HEK293 (cell line): ENCODE measurements around the gene LIN52.

Experiments used
- CTCF ChIA-PET: fragments of 350-600 bp; formaldehyde crosslinking; extraction: SDS; loops from one replicate; lab custom pipeline; 2021; ENCODE audit warnings: antibody characterized with exemption; lab: Yijun Ruan, JAX
- POLR2A ChIA-PET: fragments of 300-600 bp; formaldehyde crosslinking; extraction: SDS; loops from one replicate; lab custom pipeline; 2020; ENCODE audit warnings: antibody characterized with exemption, inconsistent platforms; lab: Yijun Ruan, JAX
- H3K27ac ChIP-seq: fragments of 200-500 bp; sonication (Bioruptor generic); 2 replicates; pipeline ENCODE4 v1.5.1; 2014; ENCODE audit warnings: low read depth, low read length, control low read depth, inconsistent platforms; ENCODE audit errors: extremely low read depth
- H3K36me3 ChIP-seq, 2 experiments: fragments of 200-500 bp in 1 of 2; sonication (Bioruptor generic) in 1 of 2; 1 replicate in 1 of 2; 2 replicates in 1 of 2; pipeline ENCODE4 v1.5.1; 2014 to 2017; ENCODE audit warnings: inconsistent platforms in 2 of 2, low read length in 2 of 2; ENCODE audit not compliant: control insufficient read depth in 2 of 2, insufficient read depth in 1 of 2
- H3K4me1 ChIP-seq: fragments of 200-500 bp; sonication (Bioruptor generic); 2 replicates; pipeline ENCODE4 v1.5.1; 2014; ENCODE audit warnings: mild to moderate bottlenecking, low read length, inconsistent platforms; ENCODE audit not compliant: control insufficient read depth, insufficient read depth
- H3K4me3 ChIP-seq: 2 replicates; pipeline ENCODE4 v1.5.1; 2011; ENCODE audit warnings: low read depth, mild to moderate bottlenecking, control low read depth, low read length, moderate library complexity
- H3K9me3 ChIP-seq: fragments of 200-500 bp; sonication (Bioruptor generic); 2 replicates; pipeline ENCODE4 v1.5.1; 2014; ENCODE audit warnings: low read depth, low read length, inconsistent platforms; ENCODE audit not compliant: control insufficient read depth, insufficient read depth
- EGR2 ChIP-seq: fragments of 450-650 bp; formaldehyde crosslinking; IDR thresholded peaks from 2 replicates; pipeline ENCODE4 v1.5.1; 2016; ENCODE audit warnings: low read depth, missing biosample characterization, missing genetic modification characterization
- GLI4 ChIP-seq: fragments of 450-650 bp; formaldehyde crosslinking; IDR thresholded peaks from 2 replicates; pipeline ENCODE4 v1.5.1; 2016; ENCODE audit warnings: missing biosample characterization, missing genetic modification characterization
- IKZF3 ChIP-seq: fragments of 450-650 bp; IDR thresholded peaks from 2 replicates; pipeline ENCODE4 v1.5.0; 2018; ENCODE audit warnings: missing biosample characterization, mild to moderate bottlenecking, missing genetic modification characterization, moderate library complexity
- KLF1 ChIP-seq: fragments of 450-650 bp; formaldehyde crosslinking; IDR thresholded peaks from 2 replicates; pipeline ENCODE4 v1.5.1; 2016; ENCODE audit warnings: missing biosample characterization, missing genetic modification characterization
- KLF9 ChIP-seq: fragments of 450-650 bp; formaldehyde crosslinking; IDR thresholded peaks from 2 replicates; pipeline ENCODE4 v1.5.1; 2016; ENCODE audit warnings: missing biosample characterization, missing genetic modification characterization, low read depth
- OVOL3 ChIP-seq: fragments of 450-650 bp; formaldehyde crosslinking; IDR thresholded peaks from 2 replicates; pipeline ENCODE4 v1.5.1; 2016; ENCODE audit warnings: missing biosample characterization, missing genetic modification characterization
- SCRT2 ChIP-seq: fragments of 450-650 bp; formaldehyde crosslinking; IDR thresholded peaks from 2 replicates; pipeline ENCODE4 v1.5.1; 2016; ENCODE audit warnings: missing biosample characterization, missing genetic modification characterization
- SP7 ChIP-seq: fragments of 450-650 bp; formaldehyde crosslinking; IDR thresholded peaks from 2 replicates; pipeline ENCODE4 v1.5.1; 2016; ENCODE audit warnings: missing biosample characterization, missing genetic modification characterization
- TCF7L2 ChIP-seq: IDR thresholded peaks from 2 replicates; pipeline ENCODE4 v1.6.1; 2011; ENCODE audit warnings: low read depth, mild to moderate bottlenecking, inconsistent platforms, low read length, moderate library complexity, borderline replicate concordance
- TSHZ1 ChIP-seq: fragments of 450-650 bp; formaldehyde crosslinking; IDR thresholded peaks from 2 replicates; pipeline ENCODE4 v1.5.1; 2016; ENCODE audit warnings: missing biosample characterization, missing genetic modification characterization, borderline replicate concordance
- WT1 ChIP-seq: fragments of 450-650 bp; formaldehyde crosslinking; IDR thresholded peaks from 2 replicates; pipeline ENCODE4 v1.5.1; 2016; ENCODE audit warnings: missing biosample characterization, missing genetic modification characterization
- YY1 ChIP-seq: fragments of 450-650 bp; formaldehyde crosslinking; IDR thresholded peaks from 2 replicates; pipeline ENCODE4 v1.5.1; 2018; ENCODE audit warnings: missing biosample characterization, missing genetic modification characterization
- ZBTB17 ChIP-seq: fragments of 450-650 bp; formaldehyde crosslinking; IDR thresholded peaks from 2 replicates; pipeline ENCODE4 v1.5.1; 2016; ENCODE audit warnings: missing biosample characterization, missing genetic modification characterization
- ZBTB21 ChIP-seq: fragments of 450-650 bp; formaldehyde crosslinking; IDR thresholded peaks from 2 replicates; pipeline ENCODE4 v1.5.1; 2017; ENCODE audit warnings: missing biosample characterization, missing genetic modification characterization
- ZBTB7A ChIP-seq: fragments of 450-650 bp; formaldehyde crosslinking; IDR thresholded peaks from 2 replicates; pipeline ENCODE4 v1.5.1; 2016; ENCODE audit warnings: low read depth, missing biosample characterization, missing genetic modification characterization
- ZNF223 ChIP-seq: fragments of 450-650 bp; formaldehyde crosslinking; IDR thresholded peaks from 2 replicates; pipeline ENCODE4 v1.5.1; 2016; ENCODE audit warnings: missing biosample characterization, missing genetic modification characterization
- ZNF23 ChIP-seq: fragments of 450-650 bp; formaldehyde crosslinking; IDR thresholded peaks from 2 replicates; pipeline ENCODE4 v1.5.1; 2016; ENCODE audit warnings: missing biosample characterization, missing genetic modification characterization, borderline replicate concordance
- ZNF24 ChIP-seq: fragments of 450-650 bp; formaldehyde crosslinking; IDR thresholded peaks from 2 replicates; pipeline ENCODE4 v1.5.1; 2016; ENCODE audit warnings: missing biosample characterization, missing genetic modification characterization
- ZNF335 ChIP-seq: fragments of 450-650 bp; formaldehyde crosslinking; conservative IDR thresholded peaks from 2 replicates; pipeline ENCODE4 v1.5.1; 2016; ENCODE audit warnings: missing biosample characterization, missing genetic modification characterization
- ZNF350 ChIP-seq: fragments of 450-650 bp; formaldehyde crosslinking; IDR thresholded peaks from 2 replicates; pipeline ENCODE4 v1.5.0; 2017; ENCODE audit warnings: missing biosample characterization, mild to moderate bottlenecking, missing genetic modification characterization
- ZNF404 ChIP-seq: fragments of 450-650 bp; formaldehyde crosslinking; IDR thresholded peaks from 2 replicates; pipeline ENCODE4 v1.5.1; 2017; ENCODE audit warnings: missing biosample characterization, missing genetic modification characterization
- ZNF423 ChIP-seq: fragments of 450-650 bp; formaldehyde crosslinking; IDR thresholded peaks from 2 replicates; pipeline ENCODE4 v1.5.1; 2016; ENCODE audit warnings: missing biosample characterization, missing genetic modification characterization
- ZNF449 ChIP-seq: fragments of 450-650 bp; formaldehyde crosslinking; IDR thresholded peaks from 2 replicates; pipeline ENCODE4 v1.5.1; 2017; ENCODE audit warnings: missing biosample characterization, mild to moderate bottlenecking, missing genetic modification characterization, moderate library complexity
- ZNF510 ChIP-seq: fragments of 450-650 bp; formaldehyde crosslinking; IDR thresholded peaks from 2 replicates; pipeline ENCODE4 v1.5.1; 2018; ENCODE audit warnings: mild to moderate bottlenecking, missing genetic modification characterization, missing biosample characterization; ENCODE audit not compliant: insufficient replicate concordance
- ZNF513 ChIP-seq: fragments of 450-650 bp; IDR thresholded peaks from 2 replicates; pipeline ENCODE4 v1.5.1; 2018; ENCODE audit warnings: missing biosample characterization, missing genetic modification characterization
- ZNF514 ChIP-seq: fragments of 450-650 bp; formaldehyde crosslinking; IDR thresholded peaks from 2 replicates; pipeline ENCODE4 v1.5.1; 2016; ENCODE audit warnings: missing biosample characterization, missing genetic modification characterization
- ZNF580 ChIP-seq: fragments of 450-650 bp; formaldehyde crosslinking; IDR thresholded peaks from 2 replicates; pipeline ENCODE4 v1.5.1; 2016; ENCODE audit warnings: missing biosample characterization, missing genetic modification characterization
- ZNF692 ChIP-seq: fragments of 450-650 bp; formaldehyde crosslinking; IDR thresholded peaks from 2 replicates; pipeline ENCODE4 v1.5.1; 2016; ENCODE audit warnings: missing biosample characterization, missing genetic modification characterization
- ZNF704 ChIP-seq: fragments of 450-650 bp; formaldehyde crosslinking; IDR thresholded peaks from 2 replicates; pipeline ENCODE4 v1.5.1; 2016; ENCODE audit warnings: missing biosample characterization, missing genetic modification characterization
- ZNF791 ChIP-seq: fragments of 450-650 bp; formaldehyde crosslinking; IDR thresholded peaks from 2 replicates; pipeline ENCODE4 v1.5.1; 2016; ENCODE audit warnings: missing biosample characterization, missing genetic modification characterization

The LIN52 gene

GRCh38 chr14:74083784-74084276 is 926 bp upstream of the LIN52 start:
- ChIA-PET POLR2A (interaction anchor here (0.6 to 1.9 kb wide), 2 partner anchors 10 to 17 kb away, joined by 3 to 6 read pairs; no protein-coding TSS in a partner anchor), CTCF (interaction anchor here (0.6 to 1.0 kb wide), 5 partner anchors 11 to 1225 kb away, joined by 3 to 4 read pairs (median 3); no protein-coding TSS in a partner anchor)
- peak overlapping the region; percentile 28; the same call in 1 of the 2 replicates for H3K27ac ChIP-seq
- no peaks in the 10 kb centered on the region for H3K9me3 ChIP-seq
- peak overlapping the region; percentile 91 for H3K4me3 ChIP-seq
- H3K4me1 ChIP-seq, result peaks cover 6% of the 10 kb centered on the region; the same call in 1 of the 2 replicates
- no peaks in the 10 kb centered on the region; a peak in 1 of 3 replicates for H3K36me3 ChIP-seq
- no peak for TF ChIP-seq TSHZ1 (tag by site-specific recombination)
- peak; percentile 64 for TF ChIP-seq EGR2 (tag by site-specific recombination)
- TF ChIP-seq ZNF350 (tag by site-specific recombination), result no peak
- no peak for TF ChIP-seq KLF1
- no peak for TF ChIP-seq ZNF449 (tag by site-specific recombination)
- TF ChIP-seq WT1 (tag by site-specific recombination), result no peak
- TF ChIP-seq YY1 (tag by site-specific recombination), result no peak
- no peak for TF ChIP-seq OVOL3 (tag by site-specific recombination)
- TF ChIP-seq ZNF510 (tag by site-specific recombination), result no peak
- TF ChIP-seq ZBTB17 (tag by site-specific recombination), result no peak; the same call in 1 of the 2 replicates
- no peak for TF ChIP-seq ZBTB7A (tag by site-specific recombination)
- peak; percentile 41 for TF ChIP-seq ZNF335 (tag by site-specific recombination)
- no peak for TF ChIP-seq ZNF514 (tag by site-specific recombination)
- peak; percentile 41; the same call in 1 of the 2 replicates for TF ChIP-seq ZNF580 (tag by site-specific recombination)
- no peak for TF ChIP-seq IKZF3
- no peak for TF ChIP-seq ZNF704 (tag by site-specific recombination)
- no peak for TF ChIP-seq ZNF223 (tag by site-specific recombination)
- 0 out of 2 replicates have a peak, but pooled peaks have one; percentile 12 for TF ChIP-seq SP7
- no peak for TF ChIP-seq ZBTB21
- no peak for TF ChIP-seq ZNF23 (tag by site-specific recombination)
- no peak for TF ChIP-seq KLF9 (tag by site-specific recombination)
- TF ChIP-seq ZNF513 (tag by site-specific recombination), result no peak
- no peak for TF ChIP-seq ZNF791 (tag by site-specific recombination)
- TF ChIP-seq ZNF423 (tag by site-specific recombination), result no peak
- 0 out of 2 replicates have a peak, but pooled peaks have one; percentile 37 for TF ChIP-seq GLI4
- 0 out of 2 replicates have a peak, but pooled peaks have one; percentile 50 for TF ChIP-seq ZNF692 (tag by site-specific recombination)
- TF ChIP-seq ZNF24 (tag by site-specific recombination), result 0 out of 2 replicates have a peak, but pooled peaks have one; percentile 20
- TF ChIP-seq SCRT2 (tag by site-specific recombination), result no peak
- TF ChIP-seq TCF7L2, result no peak
- no peak for TF ChIP-seq ZNF404 (tag by site-specific recombination)
